GM12878 (cell line): ENCODE data around the gene NOP53. TPM values are rescaled to one million over a fixed set of nuclear protein-coding genes. Genes with fewer than 3 reads are reported as not detected.

Experiments
- ASH2L ChIP-seq: fragments of 300-600, 200-600 bp; sonication (generic); IDR thresholded peaks from 2 replicates; pipeline ENCODE4 v1.6.1; 2017; ENCODE audit warnings: low read depth, mild to moderate bottlenecking, borderline replicate concordance
- ATF7 ChIP-seq: fragments of 450-650 bp; IDR thresholded peaks from 2 replicates; pipeline ENCODE4 v1.6.1; 2016; ENCODE audit warnings: low read depth, mild to moderate bottlenecking
- CHD1 ChIP-seq: IDR thresholded peaks from 2 replicates; pipeline ENCODE4 v1.6.1; 2012; ENCODE audit warnings: low read depth, low read length, improper control_type of control experiment
- CTCF ChIP-seq, 3 experiments: IDR thresholded peaks in 2 of 3; conservative IDR thresholded peaks in 1 of 3; 2 replicates each; pipeline ENCODE4 v1.5.1; 2011; ENCODE audit warnings: low read depth in 3 of 3, low read length in 3 of 3, mild to moderate bottlenecking in 3 of 3, control low read depth in 2 of 3, moderate library complexity in 2 of 3, inconsistent platforms in 1 of 3, mixed read lengths in 1 of 3; ENCODE audit not compliant: control insufficient read depth in 2 of 3, insufficient read depth in 1 of 3; ENCODE audit errors: extremely low read depth in 1 of 3
- E2F4 ChIP-seq: IDR thresholded peaks from 2 replicates; pipeline ENCODE4 v1.6.1; 2012; ENCODE audit warnings: low read depth, low read length, improper control_type of control experiment
- ELK1 ChIP-seq: IDR thresholded peaks from 2 replicates; pipeline ENCODE4 v1.6.1; 2012; ENCODE audit warnings: low read depth, low read length, improper control_type of control experiment
- HCFC1 ChIP-seq: fragments of 150-350 bp; IDR thresholded peaks from 2 replicates; pipeline ENCODE4 v1.6.1; 2014; ENCODE audit warnings: low read length
- KLF5 ChIP-seq: fragments of 450-650 bp; IDR thresholded peaks from 2 replicates; pipeline ENCODE4 v1.6.1; 2014; ENCODE audit warnings: mild to moderate bottlenecking; ENCODE audit not compliant: partially characterized antibody
- MEF2B ChIP-seq: fragments of 450-650 bp; IDR thresholded peaks from 2 replicates; pipeline ENCODE4 v1.6.1; 2018; ENCODE audit warnings: mild to moderate bottlenecking, moderate library complexity; ENCODE audit not compliant: partially characterized antibody, poor library complexity, severe bottlenecking
- NR2F1 ChIP-seq: fragments of 450-650 bp; conservative IDR thresholded peaks from 2 replicates; pipeline ENCODE4 v1.6.1; 2017; ENCODE audit warnings: mild to moderate bottlenecking
- NRF1 ChIP-seq: conservative IDR thresholded peaks from 2 replicates; pipeline ENCODE4 v1.6.1; 2011; ENCODE audit warnings: mild to moderate bottlenecking, low read depth, low read length, improper control_type of control experiment
- RCOR1 ChIP-seq: conservative IDR thresholded peaks from 2 replicates; pipeline ENCODE4 v1.6.1; 2012; ENCODE audit warnings: low read depth, low read length, improper control_type of control experiment
- RFX5 ChIP-seq: IDR thresholded peaks from 2 replicates; pipeline ENCODE4 v1.6.1; 2011; ENCODE audit warnings: low read depth, low read length, improper control_type of control experiment
- SMC3 ChIP-seq: IDR thresholded peaks from 2 replicates; pipeline ENCODE4 v1.6.1; 2011; ENCODE audit warnings: low read length, improper control_type of control experiment, borderline replicate concordance
- TBL1XR1 ChIP-seq: IDR thresholded peaks from 2 replicates; pipeline ENCODE4 v1.6.1; 2012; ENCODE audit warnings: low read depth, low read length, improper control_type of control experiment
- ZNF217 ChIP-seq: fragments of 450-650 bp; IDR thresholded peaks from 2 replicates; pipeline ENCODE4 v1.6.1; 2017; ENCODE audit warnings: antibody characterized with exemption, mild to moderate bottlenecking
- polyA plus RNA-seq, 11 experiments: library from polyadenylated mRNA; depleted of rRNA in 4 of 11; unstranded in 6 of 11; stranded (reverse) in 5 of 11; fragments of >200 nt; fragmentation: Nextera tagmentation in 4 of 11; fragmentation: Illumina TruSeq in 1 of 11; extraction: Ambion mirVana in 4 of 11; extraction: Trizol in 1 of 11; gene quantifications; 1 replicate in 1 of 11; 2 replicates in 10 of 11; pipeline versions ENCODE4 v1.2.1 to v1.2.3, GENCODE V29; 2011 to 2016; ENCODE audit warnings: inconsistent platforms in 2 of 11, missing spikeins in 2 of 11, low read depth in 1 of 11
- total RNA-seq, 4 experiments: library from RNA; depleted of rRNA in 3 of 4; stranded (reverse); fragments of >200 nt in 3 of 4; fragmentation: Illumina TruSeq in 1 of 4; extraction: Trizol in 1 of 4; gene quantifications; 2 replicates each; pipeline versions ENCODE4 v1.2.1 to v1.2.3, GENCODE V29; 2013 to 2021
- TF ChIP-seq, protein P1 (sequence below): fragments of 450-650 bp; IDR thresholded peaks from 2 replicates; pipeline ENCODE4 v1.6.1; 2018; ENCODE audit warnings: mild to moderate bottlenecking, low read depth, moderate library complexity; ENCODE audit not compliant: partially characterized antibody
- TF ChIP-seq, protein P2 (sequence below): IDR thresholded peaks from 2 replicates; pipeline ENCODE4 v1.6.1; 2012; ENCODE audit warnings: mild to moderate bottlenecking, low read depth, low read length

The NOP53 gene
- total and polyA plus RNA-seq, 10 of the 15 experiments (the other 5 are each of a cell fraction or from before 2014, with no cell fraction given) = 6.0 to 386 (median 167) TPM

DNA sequence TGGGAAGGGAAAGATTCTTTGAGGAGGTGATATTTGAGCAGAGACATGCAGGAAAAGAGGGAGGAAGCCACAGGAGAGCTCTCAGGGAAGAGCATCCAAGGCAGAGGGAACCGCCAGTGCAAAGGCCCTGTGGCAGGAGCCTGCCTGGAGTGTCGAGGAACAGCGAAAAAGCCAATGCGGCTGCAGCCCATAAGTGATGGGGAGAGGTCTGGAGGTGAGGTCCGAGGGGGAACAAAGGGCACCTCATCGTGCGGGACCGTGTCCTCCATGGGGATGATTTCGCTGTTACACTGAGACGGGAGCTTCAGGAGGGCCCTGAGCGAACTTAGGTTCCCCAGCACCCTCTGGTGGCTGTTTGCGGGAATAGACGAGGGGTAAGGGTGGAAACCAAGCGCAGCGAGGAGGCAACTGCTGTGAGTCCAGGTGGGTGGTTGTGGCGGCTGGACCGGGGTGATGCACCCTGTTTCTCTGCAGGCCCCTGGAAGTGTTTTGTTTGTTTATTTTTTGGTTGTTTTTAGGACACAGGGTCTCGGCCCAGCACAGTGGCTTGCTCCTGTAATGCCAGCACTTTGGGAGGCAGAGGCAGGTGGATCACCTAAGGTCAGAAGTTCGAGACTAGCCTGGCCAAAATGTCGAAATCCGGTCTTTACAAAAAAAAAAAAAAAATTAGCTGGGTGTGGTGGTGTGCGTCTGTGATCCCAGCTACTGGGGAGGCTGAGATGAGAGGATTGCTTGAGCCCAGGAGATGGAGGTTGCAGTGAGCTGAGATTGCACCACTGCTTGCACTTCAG is 38.0 kb upstream of the NOP53 start (continued):
- TF ChIP-seq CTCF (IDR thresholded peaks at IDR 0.05 in 2 of 3, conservative IDR thresholded peaks at IDR 0.05 in 1 of 3; ENCODE audit: control insufficient read depth in 2 of 3, extremely low read depth in 1 of 3, insufficient read depth in 1 of 3, low read depth in 3 of 3, low read length in 3 of 3) (peak; percentile 87 to 93 (median 91)), MEF2B (no peak), NRF1 (no peak), E2F4 (no peak), RFX5 (no peak), ZNF217 (no peak), RCOR1 (no peak), KLF5 (no peak), ATF7 (no peak), NR2F1 (no peak), CHD1 (no peak), ELK1 (no peak), TBL1XR1 (no peak), ASH2L (no peak), SMC3 (peak; percentile 92), HCFC1 (no peak)
- TF ChIP-seq, protein P1, sequence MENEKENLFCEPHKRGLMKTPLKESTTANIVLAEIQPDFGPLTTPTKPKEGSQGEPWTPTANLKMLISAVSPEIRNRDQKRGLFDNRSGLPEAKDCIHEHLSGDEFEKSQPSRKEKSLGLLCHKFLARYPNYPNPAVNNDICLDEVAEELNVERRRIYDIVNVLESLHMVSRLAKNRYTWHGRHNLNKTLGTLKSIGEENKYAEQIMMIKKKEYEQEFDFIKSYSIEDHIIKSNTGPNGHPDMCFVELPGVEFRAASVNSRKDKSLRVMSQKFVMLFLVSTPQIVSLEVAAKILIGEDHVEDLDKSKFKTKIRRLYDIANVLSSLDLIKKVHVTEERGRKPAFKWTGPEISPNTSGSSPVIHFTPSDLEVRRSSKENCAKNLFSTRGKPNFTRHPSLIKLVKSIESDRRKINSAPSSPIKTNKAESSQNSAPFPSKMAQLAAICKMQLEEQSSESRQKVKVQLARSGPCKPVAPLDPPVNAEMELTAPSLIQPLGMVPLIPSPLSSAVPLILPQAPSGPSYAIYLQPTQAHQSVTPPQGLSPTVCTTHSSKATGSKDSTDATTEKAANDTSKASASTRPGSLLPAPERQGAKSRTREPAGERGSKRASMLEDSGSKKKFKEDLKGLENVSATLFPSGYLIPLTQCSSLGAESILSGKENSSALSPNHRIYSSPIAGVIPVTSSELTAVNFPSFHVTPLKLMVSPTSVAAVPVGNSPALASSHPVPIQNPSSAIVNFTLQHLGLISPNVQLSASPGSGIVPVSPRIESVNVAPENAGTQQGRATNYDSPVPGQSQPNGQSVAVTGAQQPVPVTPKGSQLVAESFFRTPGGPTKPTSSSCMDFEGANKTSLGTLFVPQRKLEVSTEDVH = no peak
- TF ChIP-seq, protein P2, sequence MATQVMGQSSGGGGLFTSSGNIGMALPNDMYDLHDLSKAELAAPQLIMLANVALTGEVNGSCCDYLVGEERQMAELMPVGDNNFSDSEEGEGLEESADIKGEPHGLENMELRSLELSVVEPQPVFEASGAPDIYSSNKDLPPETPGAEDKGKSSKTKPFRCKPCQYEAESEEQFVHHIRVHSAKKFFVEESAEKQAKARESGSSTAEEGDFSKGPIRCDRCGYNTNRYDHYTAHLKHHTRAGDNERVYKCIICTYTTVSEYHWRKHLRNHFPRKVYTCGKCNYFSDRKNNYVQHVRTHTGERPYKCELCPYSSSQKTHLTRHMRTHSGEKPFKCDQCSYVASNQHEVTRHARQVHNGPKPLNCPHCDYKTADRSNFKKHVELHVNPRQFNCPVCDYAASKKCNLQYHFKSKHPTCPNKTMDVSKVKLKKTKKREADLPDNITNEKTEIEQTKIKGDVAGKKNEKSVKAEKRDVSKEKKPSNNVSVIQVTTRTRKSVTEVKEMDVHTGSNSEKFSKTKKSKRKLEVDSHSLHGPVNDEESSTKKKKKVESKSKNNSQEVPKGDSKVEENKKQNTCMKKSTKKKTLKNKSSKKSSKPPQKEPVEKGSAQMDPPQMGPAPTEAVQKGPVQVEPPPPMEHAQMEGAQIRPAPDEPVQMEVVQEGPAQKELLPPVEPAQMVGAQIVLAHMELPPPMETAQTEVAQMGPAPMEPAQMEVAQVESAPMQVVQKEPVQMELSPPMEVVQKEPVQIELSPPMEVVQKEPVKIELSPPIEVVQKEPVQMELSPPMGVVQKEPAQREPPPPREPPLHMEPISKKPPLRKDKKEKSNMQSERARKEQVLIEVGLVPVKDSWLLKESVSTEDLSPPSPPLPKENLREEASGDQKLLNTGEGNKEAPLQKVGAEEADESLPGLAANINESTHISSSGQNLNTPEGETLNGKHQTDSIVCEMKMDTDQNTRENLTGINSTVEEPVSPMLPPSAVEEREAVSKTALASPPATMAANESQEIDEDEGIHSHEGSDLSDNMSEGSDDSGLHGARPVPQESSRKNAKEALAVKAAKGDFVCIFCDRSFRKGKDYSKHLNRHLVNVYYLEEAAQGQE = no peak
